ENCODE data around the gene TIMM50.

GRCh38 chr19:39471756-39472536, 8.7 kb upstream of the TIMM50 start:
- TF ChIP-seq CTCF (IDR thresholded peaks at IDR 0.05), result no peak
- no peak for TF ChIP-seq POLR2A (IDR thresholded peaks at IDR 0.05)

All from body of pancreas (tissue), 4 donors.